OCI-LY1 (cell line): ENCODE measurements around the gene RGS17.

Experiments
- EZH2 ChIP-seq: fragments of 200-600 bp; sonication (generic), shearing (Covaris generic); IDR thresholded peaks from 2 replicates; pipeline ENCODE4 v1.8.0; 2017; ENCODE audit warnings: borderline replicate concordance, mixed run types, mild to moderate bottlenecking, antibody characterized with exemption, low read length, moderate library complexity, mixed read lengths
- TF ChIP-seq, protein P1 (sequence below): fragments of 200-600 bp; sonication (generic), shearing (Covaris generic); IDR thresholded peaks from 2 replicates; pipeline ENCODE4 v1.5.1; 2017; ENCODE audit warnings: mild to moderate bottlenecking, antibody characterized with exemption, low read length, moderate library complexity, mixed read lengths

DNA sequence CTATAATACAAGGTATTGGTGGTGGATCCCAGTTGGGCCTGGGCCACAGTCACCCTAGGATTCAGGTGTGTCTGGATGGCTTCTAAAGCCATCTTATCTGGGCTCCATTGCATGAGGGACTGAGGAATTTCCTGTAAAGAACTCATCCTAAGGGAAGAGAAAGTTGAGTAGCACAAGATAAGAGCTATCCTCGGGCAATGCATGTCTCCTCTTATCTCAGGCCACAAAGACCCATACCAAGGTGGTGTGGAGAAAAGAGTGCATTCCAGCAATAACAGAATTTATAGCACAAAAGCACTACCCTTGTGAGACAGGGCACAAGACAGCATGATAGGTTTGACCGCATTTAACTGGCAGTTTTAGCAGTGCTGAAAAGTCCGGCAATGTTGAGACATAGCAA is 114.2 kb downstream of the RGS17 start:
- TF ChIP-seq, protein P1, sequence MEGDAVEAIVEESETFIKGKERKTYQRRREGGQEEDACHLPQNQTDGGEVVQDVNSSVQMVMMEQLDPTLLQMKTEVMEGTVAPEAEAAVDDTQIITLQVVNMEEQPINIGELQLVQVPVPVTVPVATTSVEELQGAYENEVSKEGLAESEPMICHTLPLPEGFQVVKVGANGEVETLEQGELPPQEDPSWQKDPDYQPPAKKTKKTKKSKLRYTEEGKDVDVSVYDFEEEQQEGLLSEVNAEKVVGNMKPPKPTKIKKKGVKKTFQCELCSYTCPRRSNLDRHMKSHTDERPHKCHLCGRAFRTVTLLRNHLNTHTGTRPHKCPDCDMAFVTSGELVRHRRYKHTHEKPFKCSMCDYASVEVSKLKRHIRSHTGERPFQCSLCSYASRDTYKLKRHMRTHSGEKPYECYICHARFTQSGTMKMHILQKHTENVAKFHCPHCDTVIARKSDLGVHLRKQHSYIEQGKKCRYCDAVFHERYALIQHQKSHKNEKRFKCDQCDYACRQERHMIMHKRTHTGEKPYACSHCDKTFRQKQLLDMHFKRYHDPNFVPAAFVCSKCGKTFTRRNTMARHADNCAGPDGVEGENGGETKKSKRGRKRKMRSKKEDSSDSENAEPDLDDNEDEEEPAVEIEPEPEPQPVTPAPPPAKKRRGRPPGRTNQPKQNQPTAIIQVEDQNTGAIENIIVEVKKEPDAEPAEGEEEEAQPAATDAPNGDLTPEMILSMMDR, result no peak
- no peak for TF ChIP-seq EZH2
